Measurements from ENCODE around the gene GAPDHS.

DNA sequence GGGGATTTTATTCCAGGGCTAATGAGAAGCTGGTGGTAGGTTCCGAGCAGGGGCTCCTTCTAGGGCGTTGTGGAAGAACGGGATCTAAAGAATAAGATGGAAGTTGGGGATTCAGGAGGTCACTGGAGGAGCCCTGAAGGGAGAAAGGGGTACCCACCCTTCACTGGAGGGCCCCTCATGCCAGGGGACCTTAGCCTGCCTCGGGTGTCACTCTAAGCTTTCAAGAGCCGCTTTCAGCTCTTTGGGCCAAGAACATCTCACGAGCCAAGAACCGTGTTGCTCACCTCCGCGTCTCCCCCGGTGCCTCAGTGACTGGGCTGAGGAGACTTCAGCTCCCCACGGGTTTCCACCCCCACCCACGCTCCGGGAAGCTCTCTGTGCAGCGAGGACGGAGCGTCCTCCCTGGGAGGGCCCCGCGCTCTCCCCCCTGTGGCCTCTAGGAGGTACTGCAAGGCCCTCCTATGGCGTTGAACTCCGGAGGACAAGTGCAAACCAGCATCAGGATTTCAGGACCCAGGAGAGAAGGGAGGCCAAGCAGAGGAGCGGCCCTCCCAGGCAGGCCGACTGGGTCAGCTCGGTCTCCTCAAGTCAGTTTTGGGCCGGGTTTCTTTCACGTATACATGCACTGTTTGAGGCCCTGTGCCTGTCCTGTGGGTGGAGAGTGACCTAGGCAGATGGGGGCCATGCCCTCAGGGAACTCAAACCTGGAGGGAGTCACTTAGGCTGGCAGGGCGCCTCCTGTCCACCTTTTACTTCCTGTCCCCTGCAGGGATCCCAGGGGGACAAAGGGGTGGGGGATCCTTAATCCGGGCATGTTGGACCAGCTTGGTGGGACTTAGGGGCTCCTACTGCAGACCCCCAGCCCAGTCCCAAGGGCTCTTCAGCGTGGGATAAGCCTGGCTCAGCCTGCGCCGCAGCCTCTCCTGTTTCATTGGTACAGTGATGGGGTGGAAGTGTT is 37.9 kb upstream of the GAPDHS start:
- TF ChIP-seq, protein P1, sequence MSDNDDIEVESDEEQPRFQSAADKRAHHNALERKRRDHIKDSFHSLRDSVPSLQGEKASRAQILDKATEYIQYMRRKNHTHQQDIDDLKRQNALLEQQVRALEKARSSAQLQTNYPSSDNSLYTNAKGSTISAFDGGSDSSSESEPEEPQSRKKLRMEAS (IDR thresholded peaks at IDR 0.05) = no peak
- TF ChIP-seq, protein P2, sequence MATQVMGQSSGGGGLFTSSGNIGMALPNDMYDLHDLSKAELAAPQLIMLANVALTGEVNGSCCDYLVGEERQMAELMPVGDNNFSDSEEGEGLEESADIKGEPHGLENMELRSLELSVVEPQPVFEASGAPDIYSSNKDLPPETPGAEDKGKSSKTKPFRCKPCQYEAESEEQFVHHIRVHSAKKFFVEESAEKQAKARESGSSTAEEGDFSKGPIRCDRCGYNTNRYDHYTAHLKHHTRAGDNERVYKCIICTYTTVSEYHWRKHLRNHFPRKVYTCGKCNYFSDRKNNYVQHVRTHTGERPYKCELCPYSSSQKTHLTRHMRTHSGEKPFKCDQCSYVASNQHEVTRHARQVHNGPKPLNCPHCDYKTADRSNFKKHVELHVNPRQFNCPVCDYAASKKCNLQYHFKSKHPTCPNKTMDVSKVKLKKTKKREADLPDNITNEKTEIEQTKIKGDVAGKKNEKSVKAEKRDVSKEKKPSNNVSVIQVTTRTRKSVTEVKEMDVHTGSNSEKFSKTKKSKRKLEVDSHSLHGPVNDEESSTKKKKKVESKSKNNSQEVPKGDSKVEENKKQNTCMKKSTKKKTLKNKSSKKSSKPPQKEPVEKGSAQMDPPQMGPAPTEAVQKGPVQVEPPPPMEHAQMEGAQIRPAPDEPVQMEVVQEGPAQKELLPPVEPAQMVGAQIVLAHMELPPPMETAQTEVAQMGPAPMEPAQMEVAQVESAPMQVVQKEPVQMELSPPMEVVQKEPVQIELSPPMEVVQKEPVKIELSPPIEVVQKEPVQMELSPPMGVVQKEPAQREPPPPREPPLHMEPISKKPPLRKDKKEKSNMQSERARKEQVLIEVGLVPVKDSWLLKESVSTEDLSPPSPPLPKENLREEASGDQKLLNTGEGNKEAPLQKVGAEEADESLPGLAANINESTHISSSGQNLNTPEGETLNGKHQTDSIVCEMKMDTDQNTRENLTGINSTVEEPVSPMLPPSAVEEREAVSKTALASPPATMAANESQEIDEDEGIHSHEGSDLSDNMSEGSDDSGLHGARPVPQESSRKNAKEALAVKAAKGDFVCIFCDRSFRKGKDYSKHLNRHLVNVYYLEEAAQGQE (IDR thresholded peaks at IDR 0.05; ENCODE audit: low read depth) = no peak
- TF ChIP-seq, protein P3, sequence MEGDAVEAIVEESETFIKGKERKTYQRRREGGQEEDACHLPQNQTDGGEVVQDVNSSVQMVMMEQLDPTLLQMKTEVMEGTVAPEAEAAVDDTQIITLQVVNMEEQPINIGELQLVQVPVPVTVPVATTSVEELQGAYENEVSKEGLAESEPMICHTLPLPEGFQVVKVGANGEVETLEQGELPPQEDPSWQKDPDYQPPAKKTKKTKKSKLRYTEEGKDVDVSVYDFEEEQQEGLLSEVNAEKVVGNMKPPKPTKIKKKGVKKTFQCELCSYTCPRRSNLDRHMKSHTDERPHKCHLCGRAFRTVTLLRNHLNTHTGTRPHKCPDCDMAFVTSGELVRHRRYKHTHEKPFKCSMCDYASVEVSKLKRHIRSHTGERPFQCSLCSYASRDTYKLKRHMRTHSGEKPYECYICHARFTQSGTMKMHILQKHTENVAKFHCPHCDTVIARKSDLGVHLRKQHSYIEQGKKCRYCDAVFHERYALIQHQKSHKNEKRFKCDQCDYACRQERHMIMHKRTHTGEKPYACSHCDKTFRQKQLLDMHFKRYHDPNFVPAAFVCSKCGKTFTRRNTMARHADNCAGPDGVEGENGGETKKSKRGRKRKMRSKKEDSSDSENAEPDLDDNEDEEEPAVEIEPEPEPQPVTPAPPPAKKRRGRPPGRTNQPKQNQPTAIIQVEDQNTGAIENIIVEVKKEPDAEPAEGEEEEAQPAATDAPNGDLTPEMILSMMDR (IDR thresholded peaks at IDR 0.05 in 2 of 3, conservative IDR thresholded peaks at IDR 0.05 in 1 of 3; ENCODE audit: borderline replicate concordance in 1 of 3, insufficient read depth in 1 of 3, low read depth in 2 of 3, low read length in 2 of 3) = peak; percentile 81 to 98 (median 90); a peak in 5 of 6 replicates
- TF ChIP-seq, protein P4, sequence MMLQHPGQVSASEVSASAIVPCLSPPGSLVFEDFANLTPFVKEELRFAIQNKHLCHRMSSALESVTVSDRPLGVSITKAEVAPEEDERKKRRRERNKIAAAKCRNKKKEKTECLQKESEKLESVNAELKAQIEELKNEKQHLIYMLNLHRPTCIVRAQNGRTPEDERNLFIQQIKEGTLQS (IDR thresholded peaks at IDR 0.05) = no peak
- TF ChIP-seq POLR2A (IDR thresholded peaks at IDR 0.05; ENCODE audit: borderline replicate concordance, extremely low read depth, insufficient read depth, insufficient read length) = no peak
- TF ChIP-seq, protein P5, sequence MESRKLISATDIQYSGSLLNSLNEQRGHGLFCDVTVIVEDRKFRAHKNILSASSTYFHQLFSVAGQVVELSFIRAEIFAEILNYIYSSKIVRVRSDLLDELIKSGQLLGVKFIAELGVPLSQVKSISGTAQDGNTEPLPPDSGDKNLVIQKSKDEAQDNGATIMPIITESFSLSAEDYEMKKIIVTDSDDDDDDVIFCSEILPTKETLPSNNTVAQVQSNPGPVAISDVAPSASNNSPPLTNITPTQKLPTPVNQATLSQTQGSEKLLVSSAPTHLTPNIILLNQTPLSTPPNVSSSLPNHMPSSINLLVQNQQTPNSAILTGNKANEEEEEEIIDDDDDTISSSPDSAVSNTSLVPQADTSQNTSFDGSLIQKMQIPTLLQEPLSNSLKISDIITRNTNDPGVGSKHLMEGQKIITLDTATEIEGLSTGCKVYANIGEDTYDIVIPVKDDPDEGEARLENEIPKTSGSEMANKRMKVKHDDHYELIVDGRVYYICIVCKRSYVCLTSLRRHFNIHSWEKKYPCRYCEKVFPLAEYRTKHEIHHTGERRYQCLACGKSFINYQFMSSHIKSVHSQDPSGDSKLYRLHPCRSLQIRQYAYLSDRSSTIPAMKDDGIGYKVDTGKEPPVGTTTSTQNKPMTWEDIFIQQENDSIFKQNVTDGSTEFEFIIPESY (IDR thresholded peaks at IDR 0.05; ENCODE audit: extremely low read depth, insufficient replicate concordance, low read length) = no peak
- peak; percentile 78 for TF ChIP-seq RAD21 (IDR thresholded peaks at IDR 0.05; ENCODE audit: low read depth)
- no peak for TF ChIP-seq EZH2 (IDR thresholded peaks at IDR 0.05)
- TF ChIP-seq TCF7L2 (IDR thresholded peaks at IDR 0.05; ENCODE audit: borderline replicate concordance, extremely low read depth, insufficient read depth, insufficient read length) = no peak
- TF ChIP-seq ZFX (IDR thresholded peaks at IDR 0.05) = no peak
- no peak for TF ChIP-seq ZNF274 (IDR thresholded peaks at IDR 0.05; ENCODE audit: low read depth, low read length)
